Suppressor macrophage treated with lipopolysaccharide for 4 hours (primary cell): ENCODE results near the gene ARRDC3.

Source experiments
- DNase-seq: peaks from one replicate; pipeline ENCODE4 v3.0.0-alpha.2; 2020

The ARRDC3 gene

GRCh38 chr5:91383956-91384300 is 811 bp upstream of the ARRDC3 start:
- peak; percentile 67 for DNase-seq

GRCh38 chr5:91382530-91383026 is 539 bp downstream of the ARRDC3 start:
- DNase-seq = peak; percentile 47

GRCh38 chr5:91381774-91382359 is 1.2 kb downstream of the ARRDC3 start:
- DNase-seq = peak; percentile 78

- DNase-seq = no peak
Observed at GRCh38 chr5:91381239-91381773, 1.8 kb downstream of the ARRDC3 start.

- DNase-seq = peak; percentile 96
Observed at GRCh38 chr5:91380491-91381238, 2.5 kb downstream of the ARRDC3 start.

GRCh38 chr5:91379914-91380490 is 3.1 kb downstream of the ARRDC3 start:
- DNase-seq = peak; percentile 97

- no peak for DNase-seq
Observed at GRCh38 chr5:91379246-91379913, 3.7 kb downstream of the ARRDC3 start.

- no peak for DNase-seq
Observed at GRCh38 chr5:91378752-91379211, 4.3 kb downstream of the ARRDC3 start.

- DNase-seq = no peak
Observed at GRCh38 chr5:91374893-91375520, 8.1 kb downstream of the ARRDC3 start.

- DNase-seq = no peak
Observed at GRCh38 chr5:91373600-91373999, 9.5 kb downstream of the ARRDC3 start.

GRCh38 chr5:91373006-91373405 is 10.1 kb downstream of the ARRDC3 start:
- DNase-seq = no peak

GRCh38 chr5:91369480-91369879 is 13.6 kb downstream of the ARRDC3 start:
- no peak for DNase-seq

- no peak for DNase-seq
Observed at GRCh38 chr5:91367908-91368648, 15.0 kb downstream of the ARRDC3 start.

- DNase-seq = no peak
Observed at GRCh38 chr5:91367344-91367743, 15.8 kb downstream of the ARRDC3 start.

- DNase-seq = no peak
Observed at GRCh38 chr5:91366551-91366950, 16.6 kb downstream of the ARRDC3 start.

GRCh38 chr5:91365498-91365897 is 17.6 kb downstream of the ARRDC3 start:
- DNase-seq = no peak

- no peak for DNase-seq
Observed at GRCh38 chr5:91362935-91363334, 20.2 kb downstream of the ARRDC3 start.

- no peak for DNase-seq
Observed at GRCh38 chr5:91361790-91362189, 21.3 kb downstream of the ARRDC3 start.

- no peak for DNase-seq
Observed at GRCh38 chr5:91361055-91361701, 21.9 kb downstream of the ARRDC3 start.

GRCh38 chr5:91359962-91360609 is 23.0 kb downstream of the ARRDC3 start:
- DNase-seq = no peak

GRCh38 chr5:91357806-91358205 is 25.3 kb downstream of the ARRDC3 start:
- DNase-seq = no peak
